Fibroblast of the aortic adventitia (primary cell): ENCODE measurements around the gene PTPN14. TPM values are rescaled to one million over a fixed set of nuclear protein-coding genes. Genes with fewer than 3 reads are reported as not detected.
A peak's percentile ranks its signal among the peaks of the same experiment; 100 is the strongest.
"Not testable (repeated sequence)": the region's sequence is repeated elsewhere in the genome, so short reads cannot be mapped to it uniquely, and the experiment has no call there.

Experiments
- DNase-seq: peaks from one replicate; pipeline ENCODE4 v3.0.0-alpha.2; 2010; ENCODE audit warnings: low read depth
- H3K4me3 ChIP-seq: 2 replicates; pipeline ENCODE4 v1.5.1; 2011; ENCODE audit warnings: low read depth, mild to moderate bottlenecking, control low read depth, low read length, moderate library complexity
- total RNA-seq: library from RNA; depleted of rRNA; stranded (reverse); fragments of >200 nt; gene quantifications from 2 replicates; pipeline ENCODE4 v1.2.3, GENCODE V29; 2012; ENCODE audit warnings: low replicate concordance
- TF ChIP-seq, protein P1 (sequence below): IDR thresholded peaks from 2 replicates; pipeline ENCODE4 v1.5.1; 2011; ENCODE audit warnings: mild to moderate bottlenecking, low read length, control low read depth, inconsistent platforms; ENCODE audit not compliant: insufficient read depth

Gene PTPN14
- total RNA-seq, 1 donor, result 46.6 TPM

DNA sequence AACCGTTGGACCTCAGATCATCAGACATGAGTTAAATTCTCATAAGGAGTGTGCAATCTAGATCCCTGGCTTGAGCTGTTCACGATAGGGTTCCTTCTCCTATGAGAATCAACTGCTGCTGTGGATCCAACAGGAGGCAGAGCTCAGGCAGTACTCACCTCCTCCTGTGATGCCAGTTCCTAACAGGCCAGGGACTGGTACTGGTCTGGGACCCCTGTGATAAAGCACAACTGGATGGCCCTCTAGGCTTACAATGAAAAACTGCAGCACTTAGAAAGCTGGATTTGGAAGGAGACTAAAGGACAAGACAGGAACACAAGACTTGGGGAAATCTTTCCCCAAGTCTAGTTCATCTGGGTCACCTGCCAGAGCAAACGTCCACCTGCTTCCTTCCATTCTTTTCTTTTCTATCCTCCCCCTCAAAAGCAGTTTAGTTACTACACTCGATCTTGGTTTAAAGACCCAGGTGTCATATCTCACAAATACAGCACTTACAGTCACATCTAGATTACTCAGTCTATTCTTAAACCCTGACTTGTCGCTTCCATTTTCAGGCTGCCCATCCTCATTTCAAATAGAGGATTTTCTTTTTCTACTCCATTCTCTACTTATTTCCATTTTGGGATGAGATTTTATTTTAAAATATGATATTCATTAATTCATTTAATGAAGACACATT is 59.8 kb downstream of the PTPN14 start:
- no peak overlapping the region for H3K4me3 ChIP-seq
- TF ChIP-seq, protein P1, sequence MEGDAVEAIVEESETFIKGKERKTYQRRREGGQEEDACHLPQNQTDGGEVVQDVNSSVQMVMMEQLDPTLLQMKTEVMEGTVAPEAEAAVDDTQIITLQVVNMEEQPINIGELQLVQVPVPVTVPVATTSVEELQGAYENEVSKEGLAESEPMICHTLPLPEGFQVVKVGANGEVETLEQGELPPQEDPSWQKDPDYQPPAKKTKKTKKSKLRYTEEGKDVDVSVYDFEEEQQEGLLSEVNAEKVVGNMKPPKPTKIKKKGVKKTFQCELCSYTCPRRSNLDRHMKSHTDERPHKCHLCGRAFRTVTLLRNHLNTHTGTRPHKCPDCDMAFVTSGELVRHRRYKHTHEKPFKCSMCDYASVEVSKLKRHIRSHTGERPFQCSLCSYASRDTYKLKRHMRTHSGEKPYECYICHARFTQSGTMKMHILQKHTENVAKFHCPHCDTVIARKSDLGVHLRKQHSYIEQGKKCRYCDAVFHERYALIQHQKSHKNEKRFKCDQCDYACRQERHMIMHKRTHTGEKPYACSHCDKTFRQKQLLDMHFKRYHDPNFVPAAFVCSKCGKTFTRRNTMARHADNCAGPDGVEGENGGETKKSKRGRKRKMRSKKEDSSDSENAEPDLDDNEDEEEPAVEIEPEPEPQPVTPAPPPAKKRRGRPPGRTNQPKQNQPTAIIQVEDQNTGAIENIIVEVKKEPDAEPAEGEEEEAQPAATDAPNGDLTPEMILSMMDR, result no peak
- no peak for DNase-seq

DNA sequence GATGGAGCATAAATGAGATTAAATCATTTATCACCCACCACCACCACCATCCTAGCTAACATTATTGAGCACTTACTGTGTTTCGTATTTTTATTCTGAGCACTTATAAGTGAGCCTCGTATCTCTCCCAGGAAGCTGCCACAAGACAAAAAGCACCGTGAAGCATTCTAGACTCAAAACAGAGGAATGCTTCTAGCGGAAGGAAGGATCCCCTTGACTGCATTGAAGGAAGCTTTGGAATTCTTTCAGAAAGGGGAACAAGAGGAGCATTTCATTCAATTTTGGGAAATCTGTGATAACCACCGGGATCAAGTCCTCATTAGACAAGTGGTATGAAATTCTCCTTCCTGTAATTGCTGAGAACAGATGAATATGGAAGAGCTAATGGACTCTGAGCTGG is 66.3 kb downstream of the PTPN14 start:
- TF ChIP-seq, protein P1, result no peak
- no peak overlapping the region for H3K4me3 ChIP-seq

DNA sequence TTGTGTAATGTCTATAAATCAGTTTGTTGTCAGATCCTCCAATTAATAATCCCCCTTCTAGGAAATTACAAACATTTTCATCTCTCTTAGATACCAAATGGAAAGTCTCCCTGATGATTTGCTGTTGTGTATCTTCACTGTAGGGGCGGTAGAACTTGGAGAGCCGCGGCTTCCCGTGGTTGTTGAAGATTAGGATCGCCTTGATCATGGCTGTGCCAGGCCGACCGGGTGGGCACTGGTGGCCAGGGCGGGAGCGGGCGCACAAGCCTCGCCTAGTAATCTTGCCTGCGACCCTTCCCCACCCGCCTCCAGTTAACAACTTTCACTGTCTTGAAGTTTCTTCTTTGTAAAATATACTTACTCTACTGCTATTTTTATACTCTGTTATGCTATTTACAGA is 68.2 kb downstream of the PTPN14 start:
- not testable (repeated sequence) for H3K4me3 ChIP-seq, DNase-seq

More for the DNA sequence above, 66.3 kb downstream of the PTPN14 start:
- DNase-seq, result no peak

DNA sequence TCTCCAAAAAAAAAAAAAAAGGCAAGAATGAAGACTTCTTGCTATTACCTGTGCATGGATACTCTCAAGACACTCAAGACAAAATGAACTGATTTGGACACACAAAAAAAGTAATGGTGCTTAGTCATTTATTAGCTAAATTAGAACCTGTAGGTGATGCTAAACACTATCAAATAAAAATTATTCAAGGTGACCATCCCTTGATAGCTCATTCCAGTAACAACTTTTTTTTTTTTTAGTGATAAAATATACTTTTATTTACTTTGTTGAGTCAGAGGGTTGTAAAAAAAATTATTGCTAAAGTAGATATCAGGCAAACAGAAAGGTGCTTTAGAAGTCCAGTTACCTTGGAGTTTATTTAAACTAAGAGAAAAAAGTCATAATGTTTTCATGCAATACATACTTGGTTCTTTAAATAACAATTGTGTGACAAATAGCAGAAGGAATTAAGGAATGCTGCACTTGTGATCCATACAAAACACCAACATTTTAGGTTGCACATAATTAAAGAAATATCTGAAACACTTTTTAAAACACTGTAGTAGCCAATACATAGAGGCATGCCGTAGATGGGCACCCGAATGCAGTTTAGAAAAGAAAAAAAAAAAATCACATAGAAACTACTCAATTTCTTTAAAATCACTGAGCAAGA is 69.3 kb downstream of the PTPN14 start:
- DNase-seq, H3K4me3 ChIP-seq: not testable (repeated sequence)

DNA sequence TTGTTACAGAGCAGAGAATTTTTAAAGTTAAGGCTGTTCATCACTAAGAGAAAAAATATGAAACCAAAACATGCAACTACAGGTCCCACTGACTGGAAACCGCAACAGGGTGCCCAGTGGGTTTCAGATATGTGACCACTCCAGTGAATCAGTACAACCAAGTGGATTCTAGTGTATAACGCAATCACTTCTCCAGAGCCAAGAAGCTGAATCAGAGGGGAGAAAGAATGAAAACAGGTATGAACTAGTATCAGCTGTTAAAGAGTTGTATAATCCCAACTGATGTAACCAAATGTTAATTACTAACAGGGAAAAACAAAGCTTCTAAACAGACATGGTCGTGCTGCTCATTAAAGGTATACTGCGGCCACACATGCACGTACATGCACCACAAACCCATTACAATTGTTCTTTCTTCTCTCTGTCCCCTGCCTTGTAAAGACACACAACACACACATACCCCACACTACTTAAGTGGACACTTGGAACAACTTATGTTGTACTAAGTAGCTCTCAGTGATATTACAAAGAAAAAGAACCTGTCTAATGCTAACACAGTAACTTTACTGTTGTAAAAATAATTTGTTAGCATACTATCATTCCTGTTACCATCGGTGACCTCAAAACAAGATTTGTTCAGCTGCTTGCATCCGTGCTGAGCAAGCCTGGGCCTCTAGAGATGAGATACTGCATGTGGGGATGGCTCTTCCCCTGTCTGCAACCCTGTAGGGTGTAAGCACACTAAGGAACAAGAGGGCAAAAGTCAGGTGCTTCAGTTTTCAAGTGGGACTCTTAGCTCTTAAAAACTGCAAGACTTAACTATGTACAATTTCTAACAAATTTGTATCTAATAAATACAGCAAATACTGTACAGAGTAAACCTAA is 74.2 kb downstream of the PTPN14 start:
- DNase-seq, result peak; percentile 92
- TF ChIP-seq, protein P1, result no peak
- no peak overlapping the region for H3K4me3 ChIP-seq

DNA sequence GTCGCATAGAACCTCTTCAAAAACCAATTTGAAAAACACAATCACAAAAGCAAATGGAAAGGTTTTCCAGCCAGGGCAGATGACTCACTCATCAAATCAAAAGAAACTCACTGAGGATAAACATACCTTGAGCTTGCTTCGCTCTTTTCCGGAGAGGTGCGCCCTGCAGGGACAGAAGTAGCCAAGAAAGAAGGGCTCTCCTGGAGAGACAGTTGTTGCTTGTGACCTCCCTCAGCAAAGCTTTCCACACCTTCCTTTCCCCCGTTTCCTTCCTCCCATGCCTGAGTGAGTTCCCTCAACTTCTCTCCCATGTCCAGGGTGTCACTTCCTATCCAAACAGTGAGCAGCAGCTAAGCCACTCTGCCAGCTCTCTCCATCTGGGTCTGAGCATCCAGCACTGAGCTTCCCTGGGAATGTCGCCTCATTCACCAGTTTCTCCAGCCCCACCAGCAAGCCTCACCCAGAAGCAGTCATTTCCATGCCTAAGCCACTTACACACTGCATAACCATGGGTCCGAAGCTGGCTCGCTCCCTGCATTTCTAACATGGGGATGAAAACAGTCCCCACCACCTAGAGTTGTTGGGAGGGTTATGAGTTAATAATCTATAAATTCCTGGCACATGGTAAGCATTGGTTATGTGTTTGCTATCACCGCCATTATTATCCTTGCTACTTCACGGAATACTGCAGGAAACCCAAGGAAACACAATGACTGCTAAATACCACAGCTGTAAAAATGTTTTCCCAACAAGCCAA is 75.0 kb downstream of the PTPN14 start:
- H3K4me3 ChIP-seq, result no peak overlapping the region
- TF ChIP-seq, protein P1, result no peak
- DNase-seq, result no peak

DNA sequence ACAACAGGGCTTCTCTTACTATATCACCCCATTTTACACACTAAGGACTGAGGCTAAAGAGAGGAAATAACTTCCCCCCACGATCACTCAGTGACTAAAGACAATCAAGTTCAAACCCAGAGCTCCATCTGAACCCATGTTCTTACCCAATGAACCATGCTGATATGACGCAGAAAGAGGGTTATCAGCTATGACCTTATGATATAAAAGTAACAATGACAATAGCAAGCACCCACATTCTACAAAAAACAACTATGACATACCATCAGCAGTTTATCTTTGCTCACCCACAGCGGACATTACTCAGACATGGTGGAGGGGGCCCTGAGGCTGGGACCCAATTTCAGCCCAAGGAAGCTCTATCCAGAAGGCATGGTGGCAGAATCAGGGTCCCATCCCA is 75.7 kb downstream of the PTPN14 start:
- H3K4me3 ChIP-seq, result no peak overlapping the region
- TF ChIP-seq, protein P1, result no peak

More for the DNA sequence above, 75.7 kb downstream of the PTPN14 start:
- no peak for DNase-seq
